CD4-positive, alpha-beta T cell (primary cell): ENCODE results near the gene ADAMTS19. TPM values are rescaled to one million over a fixed set of nuclear protein-coding genes. Genes with fewer than 3 reads are reported as not detected.
A peak's percentile ranks its signal among the peaks of the same experiment; 100 is the strongest.

ENCODE experiments used
- ATAC-seq: fragments of 200-7000 bp; cut with Tn5 transposase; one replicate; pipeline ENCODE4 v1.10.0; 2022; ENCODE audit warnings: mild to moderate bottlenecking; ENCODE audit not compliant: poor library complexity
- CTCF ChIA-PET: fragments of 350-600 bp; sonication (Branson Sonifier 250); formaldehyde crosslinking; loops from one replicate; lab custom pipeline; 2021; ENCODE audit warnings: antibody characterized with exemption, inconsistent platforms; lab: Charles Lee
- POLR2A ChIA-PET: fragments of 350-600 bp; sonication (Branson Sonifier 250); formaldehyde crosslinking; loops from one replicate; lab custom pipeline; 2021; ENCODE audit warnings: antibody characterized with exemption, inconsistent platforms; lab: Charles Lee
- DNase-seq, 14 experiments: peaks; one replicate each; pipeline ENCODE4 v3.0.0-alpha.2; 2013 to 2020; ENCODE audit warnings: mixed read lengths in 2 of 14
- H3K27ac ChIP-seq, 2 donors: one replicate each; pipeline versions ENCODE4 v1.5.1 to v1.7.0; 2013; ENCODE audit warnings: low read length in 2 of 2, low read depth in 1 of 2, mild to moderate bottlenecking in 1 of 2
- H3K27me3 ChIP-seq, 2 experiments: 1 replicate in 1 of 2; 2 replicates in 1 of 2; pipeline versions ENCODE4 v1.6.1 to v1.7.0; 2013; ENCODE audit warnings: low read length in 2 of 2, control low read depth in 1 of 2, mild to moderate bottlenecking in 1 of 2, moderate library complexity in 1 of 2; ENCODE audit not compliant: insufficient read depth in 2 of 2, control insufficient read depth in 1 of 2
- H3K36me3 ChIP-seq: one replicate; pipeline ENCODE4 v1.6.1; 2013; ENCODE audit warnings: low read length, control low read depth; ENCODE audit not compliant: insufficient read depth
- H3K4me1 ChIP-seq: one replicate; pipeline ENCODE4 v1.6.1; 2013; ENCODE audit warnings: low read length, control low read depth; ENCODE audit not compliant: insufficient read depth
- H3K4me3 ChIP-seq: one replicate; pipeline ENCODE4 v1.5.1; 2013; ENCODE audit warnings: mild to moderate bottlenecking, low read length, moderate library complexity
- H3K9me3 ChIP-seq, 2 experiments: 1 replicate in 1 of 2; 2 replicates in 1 of 2; pipeline versions ENCODE4 v1.6.1 to v1.7.0; 2013; ENCODE audit warnings: low read length in 2 of 2, mild to moderate bottlenecking in 2 of 2, control low read depth in 1 of 2, moderate library complexity in 1 of 2; ENCODE audit not compliant: control insufficient read depth in 1 of 2, insufficient read depth in 1 of 2
- H3K27ac Mint-ChIP-seq: one replicate; pipeline ENCODE4 v1.8.0; 2020; ENCODE audit warnings: mixed read lengths
- H3K27me3 Mint-ChIP-seq: one replicate; pipeline ENCODE4 v1.8.0; 2021; ENCODE audit warnings: mixed read lengths
- H3K36me3 Mint-ChIP-seq: one replicate; pipeline ENCODE4 v1.8.0; 2021; ENCODE audit warnings: low read depth, mixed read lengths
- H3K4me1 Mint-ChIP-seq: one replicate; pipeline ENCODE4 v1.8.0; 2021; ENCODE audit warnings: low read depth, mixed read lengths
- H3K4me3 Mint-ChIP-seq: one replicate; pipeline ENCODE4 v1.8.0; 2020; ENCODE audit warnings: mild to moderate bottlenecking, mixed read lengths
- H3K9me3 Mint-ChIP-seq: one replicate; pipeline ENCODE4 v1.8.0; 2020; ENCODE audit warnings: mixed read lengths
- CTCF ChIP-seq: fragments of 200-600 bp; IDR thresholded peaks from one replicate; pipeline ENCODE4 v1.8.0; 2022; ENCODE audit warnings: antibody characterized with exemption, mild to moderate bottlenecking
- intact Hi-C, 2 experiments: fragments of 100-400 bp; cut with DNase I in 1 of 2; cut with micrococcal nuclease in 1 of 2; formaldehyde crosslinking; loops; one replicate each; pipeline versions ENCODE4 v1.15.1 to v1.9.0; 2023 to 2025; cut with DNase I, micrococcal nuclease
- total RNA-seq, 174 experiments: library from RNA in 2 of 174; stranded (reverse) in 2 of 174; gene quantifications; one replicate each; pipeline ENCODE4 v1.2.3 and lab custom pipeline; 2021 to 2026

ADAMTS19 gene
- total RNA-seq, 2 experiments from 2014 or later: not detected

- Histone ChIP-seq H3K36me3 (no peaks in the 10 kb centered on the region), H3K4me3 (no peak overlapping the region), H3K9me3 (no peaks in the 10 kb centered on the region), H3K27me3 (no peaks in the 10 kb centered on the region), H3K27ac (no peak overlapping the region), H3K4me1 (no peaks in the 10 kb centered on the region)
- H3K36me3 Mint-ChIP-seq: no peaks in the 10 kb centered on the region
- H3K27me3 Mint-ChIP-seq: peaks cover 5% of the 10 kb centered on the region
- H3K27ac Mint-ChIP-seq: no peak overlapping the region
- no peak overlapping the region for H3K4me3 Mint-ChIP-seq
- POLR2A ChIA-PET: no interaction called here
- no peaks in the 10 kb centered on the region for H3K4me1 Mint-ChIP-seq
- DNase-seq (no peak), ATAC-seq (no peak)
- H3K9me3 Mint-ChIP-seq: no peaks in the 10 kb centered on the region
- intact Hi-C loops: loop anchor here in 1 of 2 experiments (5.0 kb wide), 1 partner anchor 1451 kb away; no protein-coding TSS in a partner anchor
- CTCF ChIA-PET: no interaction called here
- TF ChIP-seq CTCF: no peak
Measured at GRCh38 chr5:129661366-129662035, 201.4 kb downstream of the ADAMTS19 start.

GRCh38 chr5:129664336-129664937, 204.3 kb downstream of the ADAMTS19 start:
- ATAC-seq: no peak
- H3K27me3 Mint-ChIP-seq: peaks cover 5% of the 10 kb centered on the region
- Histone ChIP-seq H3K36me3 (no peaks in the 10 kb centered on the region), H3K9me3 (peaks cover 0 to 4% of the 10 kb centered on the region in 2 experiments), H3K27me3 (no peaks in the 10 kb centered on the region), H3K27ac (no peak overlapping the region), H3K4me1 (no peaks in the 10 kb centered on the region), H3K4me3 (no peak overlapping the region)
- H3K9me3 Mint-ChIP-seq: peaks cover 8% of the 10 kb centered on the region
- DNase-seq: peak in 7 of 14 experiments; percentile 1 to 28 (median 15)
- H3K4me3 Mint-ChIP-seq: no peak overlapping the region
- intact Hi-C loops: loop anchor here in 1 of 2 experiments (5.0 kb wide), 1 partner anchor 1448 kb away; no protein-coding TSS in a partner anchor
- H3K36me3 Mint-ChIP-seq: no peaks in the 10 kb centered on the region
- POLR2A ChIA-PET: no interaction called here
- CTCF ChIA-PET: no interaction called here
- peak; percentile 60 for TF ChIP-seq CTCF
- no peaks in the 10 kb centered on the region for H3K4me1 Mint-ChIP-seq
- H3K27ac Mint-ChIP-seq: no peak overlapping the region

DNA sequence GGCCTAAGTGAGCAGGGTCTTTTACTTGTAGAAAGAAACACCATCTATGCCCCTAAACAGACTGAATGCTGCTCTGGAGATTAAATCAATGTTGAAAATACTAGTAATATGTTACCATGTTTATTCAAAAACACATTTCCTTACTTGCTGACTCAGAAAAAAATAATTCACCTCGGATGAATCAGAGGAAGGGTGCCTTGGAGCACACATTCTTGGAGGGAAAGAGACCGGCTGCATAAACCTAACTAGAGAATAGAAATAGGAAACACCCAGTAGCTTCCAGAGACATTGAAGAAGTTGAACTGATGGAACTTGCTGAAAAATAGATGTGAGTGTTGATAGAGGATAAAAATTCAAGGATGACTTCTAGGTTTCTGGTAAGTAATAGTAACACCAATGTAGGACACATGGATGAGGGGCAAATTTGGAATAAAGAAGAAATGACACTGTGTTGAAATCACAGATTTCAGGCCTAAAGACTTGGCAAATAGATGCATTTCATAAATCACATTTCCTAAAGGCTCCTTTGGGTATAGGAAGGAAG, 210.9 kb downstream of the ADAMTS19 start:
- Histone ChIP-seq H3K27ac (no peak overlapping the region), H3K27me3 (no peaks in the 10 kb centered on the region), H3K36me3 (no peaks in the 10 kb centered on the region), H3K4me3 (no peak overlapping the region), H3K4me1 (no peaks in the 10 kb centered on the region), H3K9me3 (peaks cover 0 to 4% of the 10 kb centered on the region in 2 experiments)
- H3K4me3 Mint-ChIP-seq: no peak overlapping the region
- peaks cover 12% of the 10 kb centered on the region for H3K9me3 Mint-ChIP-seq
- H3K36me3 Mint-ChIP-seq: no peaks in the 10 kb centered on the region
- H3K27me3 Mint-ChIP-seq: no peaks in the 10 kb centered on the region
- no peak for TF ChIP-seq CTCF
- intact Hi-C loops: no loop called here
- no peak overlapping the region for H3K27ac Mint-ChIP-seq
- no peak for DNase-seq
- H3K4me1 Mint-ChIP-seq: no peaks in the 10 kb centered on the region
- ChIA-PET CTCF (no interaction called here), POLR2A (no interaction called here)
- ATAC-seq: no peak
